Esophagus squamous epithelium (tissue), 4 donors: ENCODE data around the gene HLA-DPA1.

Experiments
- CTCF ChIP-seq, 6 experiments: fragments of 450-650 bp in 4 of 6; fragments of 200-600 bp in 2 of 6; sonication (generic) in 2 of 6; IDR thresholded peaks; one replicate each; pipeline ENCODE4 v1.5.1; 2016 to 2019; ENCODE audit warnings: antibody characterized with exemption in 6 of 6, mild to moderate bottlenecking in 4 of 6, moderate library complexity in 4 of 6
- POLR2A ChIP-seq, 4 donors: fragments of 450-650 bp; IDR thresholded peaks; one replicate each; pipeline ENCODE4 v1.6.1; 2017; ENCODE audit warnings: antibody characterized with exemption in 4 of 4, mild to moderate bottlenecking in 4 of 4, moderate library complexity in 3 of 4

- TF ChIP-seq POLR2A (IDR thresholded peaks at IDR 0.05), result no peak
- no peak for TF ChIP-seq CTCF (IDR thresholded peaks at IDR 0.05)
Observed at GRCh38 chr6:33017694-33018353, 55.6 kb downstream of the HLA-DPA1 start.
